Neural progenitor cell (in vitro differentiated cells): ENCODE data around the gene NEIL1. TPM values are rescaled to one million over a fixed set of nuclear protein-coding genes. Genes with fewer than 3 reads are reported as not detected.
A peak's percentile ranks its signal among the peaks of the same experiment; 100 is the strongest.
"Not testable (repeated sequence)": the region's sequence is repeated elsewhere in the genome, so short reads cannot be mapped to it uniquely, and the experiment has no call there.

Experiments
- DNase-seq: peaks from one replicate; pipeline ENCODE4 v3.0.0-alpha.2; 2016; ENCODE audit warnings: low spot score
- H2AFZ ChIP-seq: fragments of 200-600 bp; sonication (generic); replicated peaks from 2 replicates; pipeline ENCODE4 v1.6.1; 2016; ENCODE audit warnings: antibody characterized with exemption
- H3F3A ChIP-seq: fragments of 200-600 bp; sonication (generic); 2 replicates; pipeline ENCODE4 v1.6.1; 2016; ENCODE audit warnings: antibody characterized with exemption, low read depth
- H3K27ac ChIP-seq: fragments of 200-600 bp; sonication (generic); 2 replicates; pipeline ENCODE4 v1.5.1; 2016; ENCODE audit warnings: mild to moderate bottlenecking
- H3K27me3 ChIP-seq: fragments of 200-600 bp; sonication (generic); 2 replicates; pipeline ENCODE4 v1.6.1; 2016; ENCODE audit warnings: mild to moderate bottlenecking, moderate library complexity
- H3K36me3 ChIP-seq: fragments of 200-600 bp; sonication (generic); 2 replicates; pipeline ENCODE4 v1.5.1; 2016
- H3K4me1 ChIP-seq: fragments of 200-600 bp; sonication (generic); 2 replicates; pipeline ENCODE4 v1.6.1; 2016; ENCODE audit warnings: mixed run types
- H3K4me2 ChIP-seq: fragments of 200-600 bp; sonication (generic); 2 replicates; pipeline ENCODE4 v1.6.1; 2016
- H3K4me3 ChIP-seq: fragments of 200-600 bp; sonication (generic); 2 replicates; pipeline ENCODE4 v1.5.1; 2016
- H3K79me2 ChIP-seq: fragments of 200-600 bp; sonication (generic); 2 replicates; pipeline ENCODE4 v1.6.1; 2016; ENCODE audit warnings: low read depth
- H3K9ac ChIP-seq: fragments of 200-600 bp; sonication (generic); 2 replicates; pipeline ENCODE4 v1.6.1; 2016
- H3K9me3 ChIP-seq: fragments of 200-600 bp; sonication (generic); 2 replicates; pipeline ENCODE4 v1.5.1; 2016; ENCODE audit warnings: low read depth
- H4K20me1 ChIP-seq: fragments of 200-600 bp; sonication (generic); 2 replicates; pipeline ENCODE4 v1.6.1; 2016; ENCODE audit warnings: low read depth
- H3K27ac Mint-ChIP-seq: 3 replicates; pipeline ENCODE4 v1.8.0; 2021; ENCODE audit warnings: mixed read lengths
- H3K27me3 Mint-ChIP-seq: 2 replicates; pipeline ENCODE4 v1.8.0; 2022; ENCODE audit warnings: low read depth, mild to moderate bottlenecking, inconsistent platforms, moderate library complexity, mixed read lengths; ENCODE audit not compliant: insufficient read depth
- H3K36me3 Mint-ChIP-seq: 3 replicates; pipeline ENCODE4 v1.8.0; 2021; ENCODE audit warnings: mixed read lengths
- H3K4me1 Mint-ChIP-seq: 3 replicates; pipeline ENCODE4 v1.8.0; 2021; ENCODE audit warnings: mixed read lengths
- H3K4me3 Mint-ChIP-seq: 3 replicates; pipeline ENCODE4 v1.8.0; 2021; ENCODE audit warnings: mild to moderate bottlenecking, moderate library complexity, mixed read lengths
- H3K9me3 Mint-ChIP-seq: 3 replicates; pipeline ENCODE4 v1.8.0; 2020; ENCODE audit warnings: mixed read lengths
- EZH2 ChIP-seq: fragments of 200-600 bp; sonication (generic); IDR thresholded peaks from 2 replicates; pipeline ENCODE4 v1.6.1; 2017; ENCODE audit warnings: antibody characterized with exemption, mild to moderate bottlenecking, moderate library complexity
- EZH2phosphoT487 ChIP-seq: fragments of 200-600 bp; sonication (generic); IDR thresholded peaks from 2 replicates; pipeline ENCODE4 v1.6.1; 2017; ENCODE audit warnings: antibody characterized with exemption
- total RNA-seq: library from RNA; depleted of rRNA; stranded (reverse); fragments of >200 nt; gene quantifications from 2 replicates; pipeline ENCODE4 v1.2.3, GENCODE V29; 2015; ENCODE audit warnings: low replicate concordance
- TF ChIP-seq, protein P1 (sequence below): fragments of 200-600 bp; sonication (generic); IDR thresholded peaks from 2 replicates; pipeline ENCODE4 v1.5.1; 2017; ENCODE audit warnings: antibody characterized with exemption, mild to moderate bottlenecking

Gene NEIL1
- total RNA-seq, 1 donor from 2014 or later, result 11.2 TPM

DNA sequence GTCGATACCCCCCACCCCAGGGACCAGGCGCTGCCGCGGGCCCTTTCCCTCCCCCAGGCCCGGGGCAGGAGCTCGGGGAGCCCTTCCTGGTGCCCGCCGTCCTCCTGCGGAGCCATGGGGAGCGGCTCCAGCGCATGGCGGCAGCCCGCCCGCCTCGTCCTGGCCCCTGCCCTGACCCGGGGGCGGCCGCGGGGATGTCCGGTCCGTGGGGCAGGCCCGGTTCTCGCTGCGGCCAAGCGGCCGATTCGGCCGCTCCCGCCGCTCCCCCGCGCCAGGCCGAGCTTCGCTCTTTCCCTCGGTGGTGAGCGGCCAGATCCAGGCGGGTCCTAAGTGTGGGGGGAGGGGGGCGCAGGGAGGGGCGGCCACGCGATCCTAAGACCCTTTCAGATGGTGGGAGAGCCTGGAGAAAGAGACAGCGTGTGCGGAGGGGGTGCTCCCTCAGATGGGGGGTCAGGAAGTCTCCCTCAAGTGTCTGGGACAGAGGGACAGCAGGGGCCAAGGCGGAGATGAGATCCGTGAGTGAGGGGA is 1.3 kb downstream of the NEIL1 start:
- H3K27ac Mint-ChIP-seq, result peak overlapping the region; percentile 57
- peaks cover 12% of the 10 kb centered on the region for H3K27me3 Mint-ChIP-seq
- peaks cover 55% of the 10 kb centered on the region for H3K27me3 ChIP-seq
- H3K36me3 ChIP-seq, result no peaks in the 10 kb centered on the region
- peak overlapping the region; percentile 91 for H3K4me3 Mint-ChIP-seq
- TF ChIP-seq EZH2phosphoT487 (peak; percentile 29), EZH2 (peak; percentile 67)
- TF ChIP-seq, protein P1, sequence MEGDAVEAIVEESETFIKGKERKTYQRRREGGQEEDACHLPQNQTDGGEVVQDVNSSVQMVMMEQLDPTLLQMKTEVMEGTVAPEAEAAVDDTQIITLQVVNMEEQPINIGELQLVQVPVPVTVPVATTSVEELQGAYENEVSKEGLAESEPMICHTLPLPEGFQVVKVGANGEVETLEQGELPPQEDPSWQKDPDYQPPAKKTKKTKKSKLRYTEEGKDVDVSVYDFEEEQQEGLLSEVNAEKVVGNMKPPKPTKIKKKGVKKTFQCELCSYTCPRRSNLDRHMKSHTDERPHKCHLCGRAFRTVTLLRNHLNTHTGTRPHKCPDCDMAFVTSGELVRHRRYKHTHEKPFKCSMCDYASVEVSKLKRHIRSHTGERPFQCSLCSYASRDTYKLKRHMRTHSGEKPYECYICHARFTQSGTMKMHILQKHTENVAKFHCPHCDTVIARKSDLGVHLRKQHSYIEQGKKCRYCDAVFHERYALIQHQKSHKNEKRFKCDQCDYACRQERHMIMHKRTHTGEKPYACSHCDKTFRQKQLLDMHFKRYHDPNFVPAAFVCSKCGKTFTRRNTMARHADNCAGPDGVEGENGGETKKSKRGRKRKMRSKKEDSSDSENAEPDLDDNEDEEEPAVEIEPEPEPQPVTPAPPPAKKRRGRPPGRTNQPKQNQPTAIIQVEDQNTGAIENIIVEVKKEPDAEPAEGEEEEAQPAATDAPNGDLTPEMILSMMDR, result no peak
- no peak overlapping the region for H3K27ac ChIP-seq
- DNase-seq, result peak; percentile 49
- peak overlapping the region; percentile 98 for H2AFZ ChIP-seq
- no peaks in the 10 kb centered on the region for H4K20me1 ChIP-seq
- peaks cover 6% of the 10 kb centered on the region for H3K4me1 ChIP-seq
- no peaks in the 10 kb centered on the region for H3K36me3 Mint-ChIP-seq
- H3K79me2 ChIP-seq, result no peaks in the 10 kb centered on the region
- no peaks in the 10 kb centered on the region for H3K9me3 Mint-ChIP-seq
- H3K4me3 ChIP-seq, result peak overlapping the region; percentile 69
- H3K4me1 Mint-ChIP-seq, result peaks cover 2% of the 10 kb centered on the region
- H3K4me2 ChIP-seq, result peak overlapping the region; percentile 96
- H3K9ac ChIP-seq, result peak overlapping the region; percentile 54
- no peaks in the 10 kb centered on the region for H3K9me3 ChIP-seq
- H3F3A ChIP-seq, result peaks cover 13% of the 10 kb centered on the region

- Histone ChIP-seq H3K9ac (peak overlapping the region; percentile 54), H3K9me3 (no peaks in the 10 kb centered on the region), H4K20me1 (no peaks in the 10 kb centered on the region), H3K4me1 (peaks cover 6% of the 10 kb centered on the region), H3K4me2 (peak overlapping the region; percentile 96), H3F3A (peaks cover 13% of the 10 kb centered on the region), H3K36me3 (no peaks in the 10 kb centered on the region), H3K4me3 (peak overlapping the region; percentile 69), H3K27ac (no peak overlapping the region), H2AFZ (peak overlapping the region; percentile 98), H3K27me3 (peaks cover 55% of the 10 kb centered on the region), H3K79me2 (no peaks in the 10 kb centered on the region)
- no peak overlapping the region for H3K27ac Mint-ChIP-seq
- H3K9me3 Mint-ChIP-seq, result no peaks in the 10 kb centered on the region
- peak overlapping the region; percentile 91 for H3K4me3 Mint-ChIP-seq
- no peaks in the 10 kb centered on the region for H3K36me3 Mint-ChIP-seq
- peaks cover 2% of the 10 kb centered on the region for H3K4me1 Mint-ChIP-seq
- peaks cover 12% of the 10 kb centered on the region for H3K27me3 Mint-ChIP-seq
- peak; percentile 43 for DNase-seq
- TF ChIP-seq, protein P1, result no peak
- TF ChIP-seq EZH2 (no peak), EZH2phosphoT487 (peak; percentile 23)
Observed at GRCh38 chr15:75348562-75349350, 1.9 kb downstream of the NEIL1 start.

DNA sequence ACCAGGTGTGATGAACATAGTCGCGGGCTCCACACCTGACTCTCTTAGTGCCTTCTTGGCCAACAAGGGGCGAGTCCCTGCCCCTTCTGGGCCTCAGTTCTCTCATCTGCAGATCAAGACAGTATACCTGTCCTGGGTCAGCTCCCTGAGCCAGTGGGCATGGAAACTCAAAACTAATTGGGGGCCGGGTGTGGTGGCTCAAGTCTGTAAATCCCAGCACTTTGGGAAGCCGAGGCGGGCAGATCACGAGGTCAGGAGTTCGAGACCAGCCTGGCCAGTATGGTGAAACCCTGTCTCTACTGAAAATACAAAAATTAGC is 2.5 kb downstream of the NEIL1 start:
- not testable (repeated sequence) for H2AFZ ChIP-seq, H3K79me2 ChIP-seq, H3K4me3 Mint-ChIP-seq, H3K9me3 Mint-ChIP-seq, H3K36me3 Mint-ChIP-seq, H4K20me1 ChIP-seq, H3K4me3 ChIP-seq, H3K9me3 ChIP-seq, H3K4me1 Mint-ChIP-seq, H3K27ac ChIP-seq, H3K27ac Mint-ChIP-seq, H3K4me1 ChIP-seq, H3K4me2 ChIP-seq, H3K36me3 ChIP-seq, H3K9ac ChIP-seq, DNase-seq
- peaks cover 12% of the 10 kb centered on the region for H3K27me3 Mint-ChIP-seq
- Histone ChIP-seq H3K27me3 (peaks cover 55% of the 10 kb centered on the region), H3F3A (peaks cover 13% of the 10 kb centered on the region)
